ENCODE measurements around the gene CHST8.

Gene CHST8

DNA sequence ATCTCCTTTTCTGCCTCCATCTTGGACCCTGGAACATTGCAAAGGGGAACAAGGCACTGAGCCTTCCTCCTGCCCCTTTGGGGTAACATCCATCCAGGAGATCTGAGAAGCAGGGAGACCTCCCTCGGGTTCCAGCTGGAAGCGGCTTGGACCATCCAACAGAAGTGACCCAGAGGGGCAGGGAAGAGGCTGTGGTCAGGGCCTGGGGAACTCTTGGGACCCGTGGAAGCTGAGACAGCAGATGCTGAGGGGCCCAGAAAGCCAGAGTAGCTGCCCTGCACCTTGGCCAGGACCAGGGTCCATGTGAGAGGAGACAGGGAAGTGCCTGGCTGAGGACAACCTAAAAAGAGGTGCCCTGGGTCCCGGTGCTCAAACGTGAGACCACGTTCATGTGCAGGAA lies 153.0 kb downstream of the CHST8 start:
- TF ChIP-seq, protein P1, sequence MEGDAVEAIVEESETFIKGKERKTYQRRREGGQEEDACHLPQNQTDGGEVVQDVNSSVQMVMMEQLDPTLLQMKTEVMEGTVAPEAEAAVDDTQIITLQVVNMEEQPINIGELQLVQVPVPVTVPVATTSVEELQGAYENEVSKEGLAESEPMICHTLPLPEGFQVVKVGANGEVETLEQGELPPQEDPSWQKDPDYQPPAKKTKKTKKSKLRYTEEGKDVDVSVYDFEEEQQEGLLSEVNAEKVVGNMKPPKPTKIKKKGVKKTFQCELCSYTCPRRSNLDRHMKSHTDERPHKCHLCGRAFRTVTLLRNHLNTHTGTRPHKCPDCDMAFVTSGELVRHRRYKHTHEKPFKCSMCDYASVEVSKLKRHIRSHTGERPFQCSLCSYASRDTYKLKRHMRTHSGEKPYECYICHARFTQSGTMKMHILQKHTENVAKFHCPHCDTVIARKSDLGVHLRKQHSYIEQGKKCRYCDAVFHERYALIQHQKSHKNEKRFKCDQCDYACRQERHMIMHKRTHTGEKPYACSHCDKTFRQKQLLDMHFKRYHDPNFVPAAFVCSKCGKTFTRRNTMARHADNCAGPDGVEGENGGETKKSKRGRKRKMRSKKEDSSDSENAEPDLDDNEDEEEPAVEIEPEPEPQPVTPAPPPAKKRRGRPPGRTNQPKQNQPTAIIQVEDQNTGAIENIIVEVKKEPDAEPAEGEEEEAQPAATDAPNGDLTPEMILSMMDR (IDR thresholded peaks at IDR 0.05; ENCODE audit: low read depth, low read length, missing control alignments), result no peak
- H3K4me3 ChIP-seq (replicated peaks; ENCODE audit: low read depth, low read length), result no peak overlapping the region
- no peak for DNase-seq (ENCODE audit: extremely low read depth, low read depth)

DNA sequence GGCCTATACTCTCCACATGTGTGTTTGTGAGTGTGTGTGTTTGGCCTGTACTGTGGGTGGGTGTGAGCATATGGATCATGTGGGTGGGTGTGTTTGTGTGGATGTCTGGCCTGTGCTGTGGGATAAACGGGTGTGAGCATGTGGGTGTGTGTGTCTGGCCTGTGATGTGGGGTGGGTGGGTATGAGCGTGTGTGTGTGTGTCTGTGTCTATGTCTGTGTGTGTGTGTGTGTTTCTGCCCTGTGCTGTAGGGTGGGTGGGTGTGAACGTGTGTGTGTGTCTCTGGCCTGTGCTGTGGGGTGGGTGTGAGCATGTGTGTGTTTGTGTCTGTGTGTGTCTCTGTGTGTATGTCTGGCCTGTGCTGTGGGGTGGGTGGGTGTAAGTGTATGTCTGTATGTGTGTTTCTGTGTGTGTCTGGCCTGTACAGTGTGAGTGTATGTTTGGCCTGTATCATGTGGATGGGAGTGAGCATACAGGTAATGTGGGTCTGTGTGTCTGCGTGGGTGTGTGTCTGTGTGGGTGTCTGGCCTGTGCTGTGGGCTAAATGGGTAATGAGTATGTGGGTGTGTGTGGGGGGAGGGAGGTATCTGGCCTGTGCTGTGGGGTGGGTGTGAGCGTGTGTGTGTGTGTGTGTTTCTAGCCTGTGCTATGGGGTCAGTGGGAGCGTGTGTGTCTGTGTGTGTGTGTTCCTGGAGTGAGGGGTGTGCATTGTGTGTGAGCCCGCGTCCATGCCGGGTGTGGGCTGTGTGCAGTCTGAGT lies 154.2 kb downstream of the CHST8 start:
- H3K4me3 ChIP-seq (replicated peaks; ENCODE audit: low read depth, low read length), result no peak overlapping the region
- DNase-seq (ENCODE audit: extremely low read depth, low read depth), result no peak
- TF ChIP-seq, protein P1 (IDR thresholded peaks at IDR 0.05; ENCODE audit: low read depth, low read length, missing control alignments), result no peak

DNA sequence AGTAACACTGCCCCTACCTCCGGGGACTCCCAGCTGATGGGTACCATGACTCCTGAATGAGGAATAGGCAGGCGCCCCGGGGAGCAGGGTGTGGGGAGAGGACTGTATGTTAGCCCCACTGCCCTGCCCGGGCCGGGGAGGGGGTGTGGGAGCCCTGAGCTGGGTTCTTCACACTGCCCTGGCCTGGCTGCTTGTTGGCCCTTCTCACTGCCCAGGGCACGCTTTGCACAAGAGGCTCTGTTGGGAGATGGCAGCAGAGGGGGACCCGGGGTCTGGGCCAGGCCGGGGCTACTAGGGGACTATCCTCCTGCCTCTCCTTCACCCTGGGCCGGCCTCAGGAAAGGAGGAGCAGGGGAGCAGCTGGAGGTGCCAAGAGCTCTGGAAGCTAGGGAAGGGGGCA lies 155.6 kb downstream of the CHST8 start:
- no peak overlapping the region for H3K4me3 ChIP-seq (replicated peaks; ENCODE audit: low read depth, low read length)
- no peak for DNase-seq (ENCODE audit: extremely low read depth, low read depth)
- TF ChIP-seq, protein P1 (IDR thresholded peaks at IDR 0.05; ENCODE audit: low read depth, low read length, missing control alignments), result no peak

DNA sequence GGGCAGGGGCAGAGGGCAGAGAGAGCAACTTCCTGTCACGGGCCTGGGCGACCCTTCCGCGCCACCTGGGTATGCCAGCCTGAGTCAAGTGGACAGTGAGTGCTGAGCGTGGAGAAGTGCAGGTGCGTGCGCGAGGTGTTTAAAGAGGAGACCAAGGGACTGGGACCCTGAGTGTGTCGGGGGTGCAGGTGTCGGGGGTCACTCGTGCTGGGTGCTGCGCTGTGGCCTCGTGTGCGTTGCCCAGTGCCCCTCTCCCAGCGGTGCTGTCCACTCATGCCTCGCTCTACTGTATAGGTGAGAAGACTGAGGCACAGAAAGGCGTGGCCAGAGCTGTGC lies 156.0 kb downstream of the CHST8 start:
- TF ChIP-seq, protein P1 (IDR thresholded peaks at IDR 0.05; ENCODE audit: low read depth, low read length, missing control alignments), result no peak
- no peak for DNase-seq (ENCODE audit: extremely low read depth, low read depth)

DNA sequence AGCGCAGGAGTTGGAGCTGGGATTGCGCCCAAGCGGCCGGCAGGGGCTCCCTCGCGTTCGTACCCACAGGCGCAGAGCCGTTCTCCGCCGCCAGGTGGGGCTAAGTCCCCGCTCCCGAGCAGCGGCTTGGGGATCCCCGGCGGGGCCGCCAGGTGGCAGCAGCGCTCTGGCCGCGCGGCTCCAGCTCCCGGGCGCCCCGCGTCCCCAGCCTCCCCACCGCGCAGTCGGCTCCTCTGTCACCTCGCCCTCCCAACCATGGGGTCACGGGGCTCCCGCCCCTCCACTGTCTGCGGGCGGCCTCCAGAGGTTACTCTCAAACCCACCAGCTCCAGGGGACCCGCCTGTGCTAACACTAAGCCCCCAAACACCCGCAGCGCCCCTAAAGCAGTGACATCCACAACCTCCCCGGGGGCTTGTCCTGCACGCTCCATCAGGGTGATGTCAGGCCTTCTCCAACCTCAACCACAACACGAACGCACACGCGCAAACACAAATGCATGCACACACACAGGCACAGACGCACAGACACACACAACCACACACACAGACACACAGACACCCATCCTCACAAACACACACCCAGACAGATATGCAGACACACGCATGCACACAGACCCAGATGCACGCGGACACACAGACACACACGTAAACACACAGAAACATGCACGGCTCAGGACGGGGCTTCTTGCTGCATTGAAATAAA lies 156.5 kb downstream of the CHST8 start:
- TF ChIP-seq, protein P1 (IDR thresholded peaks at IDR 0.05; ENCODE audit: low read depth, low read length, missing control alignments), result peak; percentile 100
- no peak overlapping the region for H3K4me3 ChIP-seq (replicated peaks; ENCODE audit: low read depth, low read length)

More for the DNA sequence above, 156.0 kb downstream of the CHST8 start:
- no peak overlapping the region for H3K4me3 ChIP-seq (replicated peaks; ENCODE audit: low read depth, low read length)

DNA sequence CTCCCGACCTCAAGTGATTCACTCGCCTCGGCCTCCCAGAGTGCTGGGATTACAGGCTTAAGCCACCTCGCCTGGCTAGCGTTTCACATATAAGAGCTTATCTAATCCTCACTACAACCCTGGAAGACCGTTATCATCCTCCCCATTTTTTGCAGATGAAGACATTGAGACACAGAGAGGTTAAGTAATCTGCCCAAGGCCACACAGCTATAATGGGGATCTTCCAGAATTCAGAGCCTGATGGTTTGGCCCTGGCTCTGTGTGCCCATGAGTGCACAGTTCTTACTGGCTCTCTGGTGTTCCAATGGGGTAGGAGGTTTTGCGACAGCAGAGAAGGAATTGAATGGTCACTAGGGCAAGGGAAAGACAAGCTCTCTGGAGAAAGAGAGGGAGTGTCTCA lies 158.1 kb downstream of the CHST8 start:
- no peak overlapping the region for H3K4me3 ChIP-seq (replicated peaks; ENCODE audit: low read depth, low read length)
- no peak for DNase-seq (ENCODE audit: extremely low read depth, low read depth)
- TF ChIP-seq, protein P1 (IDR thresholded peaks at IDR 0.05; ENCODE audit: low read depth, low read length, missing control alignments), result no peak

More for the DNA sequence above, 156.5 kb downstream of the CHST8 start:
- DNase-seq (ENCODE audit: extremely low read depth, low read depth), result no peak

Measured in HFF-Myc (cell line).